GM12878 (cell line): Measurements from ENCODE around the gene TRPM1. TPM values are rescaled to one million over a fixed set of nuclear protein-coding genes. Genes with fewer than 3 reads are reported as not detected.

Experiments
- ATAC-seq: fragments of 200-7000 bp; cut with Tn5 transposase; 3 replicates; pipeline ENCODE4 v1.9.1; 2020; ENCODE audit warnings: mild to moderate bottlenecking, moderate library complexity
- BruUV-seq: library from RNA; stranded (reverse); fragments of 400-500 nt; replicated peaks from 2 replicates; lab custom pipeline; 2021; lab: Mats Ljungman, UMichigan
- CTCF ChIA-PET: fragments of 300-600 bp; sonication (Branson Sonifier 250); formaldehyde crosslinking; extraction: SDS; loops from one replicate; lab custom pipeline; 2021; ENCODE audit warnings: inconsistent platforms; lab: Yijun Ruan, JAX
- POLR2A ChIA-PET: fragments of 350-600 bp; formaldehyde crosslinking; extraction: SDS; loops from one replicate; lab custom pipeline; 2021; ENCODE audit warnings: inconsistent platforms; lab: Charles Lee
- RAD21 ChIA-PET: fragments of 300-600 bp; sonication (Branson Sonifier 250); formaldehyde crosslinking; loops from one replicate; lab custom pipeline; 2023; ENCODE audit warnings: antibody characterized with exemption; ENCODE audit not compliant: unreplicated experiment; lab: Charles Lee
- SMC1A ChIA-PET: fragments of 300-600 bp; sonication (Branson Sonifier 250); formaldehyde crosslinking; loops from one replicate; lab custom pipeline; 2023; ENCODE audit not compliant: unreplicated experiment, uncharacterized antibody; lab: Charles Lee
- DNase-seq: peaks from one replicate; pipeline ENCODE4 v3.0.0-alpha.2; 2011; ENCODE audit warnings: low read depth, low spot score
- FAIRE-seq: peaks from 3 replicates; lab custom pipeline; 2011; peaks lifted over from hg19 to GRCh38; lab: Jason Lieb, UNC
- H2AFZ ChIP-seq: 2 replicates; pipeline ENCODE4 v1.6.0; 2011; ENCODE audit warnings: low read depth, low read length, control low read depth; ENCODE audit not compliant: control insufficient read depth
- H3K27ac ChIP-seq: 2 replicates; pipeline ENCODE4 v1.5.1; 2011; ENCODE audit warnings: control low read depth; ENCODE audit not compliant: control insufficient read depth, insufficient read depth
- H3K27me3 ChIP-seq, 2 experiments: replicated peaks in 1 of 2; 2 replicates each; pipeline versions ENCODE4 v1.6.0 to v1.6.1; 2011; ENCODE audit warnings: low read length in 1 of 2; ENCODE audit not compliant: control insufficient read depth in 2 of 2, insufficient read depth in 2 of 2
- H3K36me3 ChIP-seq, 2 experiments: 2 replicates each; pipeline ENCODE4 v1.5.1; 2011; ENCODE audit warnings: low read length in 1 of 2; ENCODE audit not compliant: control insufficient read depth in 2 of 2, insufficient read depth in 2 of 2
- H3K4me1 ChIP-seq: 2 replicates; pipeline ENCODE4 v1.6.1; 2011; ENCODE audit warnings: mild to moderate bottlenecking, low read length, moderate library complexity, mixed read lengths; ENCODE audit not compliant: control insufficient read depth, insufficient read depth
- H3K4me2 ChIP-seq: 2 replicates; pipeline ENCODE4 v1.6.0; 2011; ENCODE audit warnings: control low read depth; ENCODE audit not compliant: control insufficient read depth, insufficient read depth
- H3K4me3 ChIP-seq: fragments of 200-600 bp; sonication (generic); 2 replicates; pipeline ENCODE4 v1.5.1; 2016
- H3K79me2 ChIP-seq: 2 replicates; pipeline ENCODE4 v1.6.0; 2011; ENCODE audit warnings: low read length; ENCODE audit not compliant: control insufficient read depth, insufficient read depth
- H3K9ac ChIP-seq: 2 replicates; pipeline ENCODE4 v1.8.0; 2011; ENCODE audit warnings: low read length, control low read depth, mixed read lengths; ENCODE audit not compliant: control insufficient read depth, insufficient read depth
- H3K9me3 ChIP-seq: replicated peaks from 3 replicates; pipeline ENCODE4 v1.5.1; 2011; ENCODE audit warnings: mild to moderate bottlenecking, low read length; ENCODE audit not compliant: control insufficient read depth, insufficient read depth
- H4K20me1 ChIP-seq: 2 replicates; pipeline ENCODE4 v1.6.0; 2011; ENCODE audit not compliant: control insufficient read depth, insufficient read depth
- IKZF1 ChIP-seq: fragments of 450-650 bp; conservative IDR thresholded peaks from 2 replicates; pipeline ENCODE4 v1.6.1; 2017; ENCODE audit warnings: antibody characterized with exemption, mild to moderate bottlenecking
- KAT2A ChIP-seq: conservative IDR thresholded peaks from 2 replicates; pipeline ENCODE4 v1.6.1; 2011; ENCODE audit warnings: low read depth, low read length; ENCODE audit not compliant: control insufficient read depth
- MTA2 ChIP-seq: fragments of 450-650 bp; IDR thresholded peaks from 2 replicates; pipeline ENCODE4 v1.6.1; 2016; ENCODE audit warnings: low read depth, mild to moderate bottlenecking, moderate library complexity
- MXI1 ChIP-seq: fragments of 150-350 bp; IDR thresholded peaks from 2 replicates; pipeline ENCODE4 v1.6.1; 2011; ENCODE audit warnings: low read depth, mild to moderate bottlenecking, inconsistent platforms, low read length, improper control_type of control experiment
- POU2F2 ChIP-seq: IDR thresholded peaks from 3 replicates; pipeline ENCODE4 v1.6.1; 2011; ENCODE audit warnings: low read depth, mild to moderate bottlenecking, low read length, borderline replicate concordance
- SMAD5 ChIP-seq: IDR thresholded peaks from 2 replicates; pipeline ENCODE4 v1.6.1; 2016; ENCODE audit warnings: antibody characterized with exemption, low read depth
- SMC3 ChIP-seq: IDR thresholded peaks from 2 replicates; pipeline ENCODE4 v1.6.1; 2011; ENCODE audit warnings: low read length, improper control_type of control experiment, borderline replicate concordance
- STAT1 ChIP-seq: fragments of 450-650 bp; conservative IDR thresholded peaks from 2 replicates; pipeline ENCODE4 v1.6.1; 2014; ENCODE audit warnings: antibody characterized with exemption, mild to moderate bottlenecking
- STAT3 ChIP-seq: IDR thresholded peaks from 2 replicates; pipeline ENCODE4 v1.6.1; 2011; ENCODE audit warnings: low read depth, low read length, improper control_type of control experiment
- ZNF384 ChIP-seq: IDR thresholded peaks from 2 replicates; pipeline ENCODE4 v1.6.1; 2012; ENCODE audit warnings: low read depth, mild to moderate bottlenecking, low read length, improper control_type of control experiment, borderline replicate concordance
- WGBS: methylation state at CpG from one replicate; pipeline ENCODE4 v1.1.6; 2016; ENCODE audit warnings: low lambda C conversion rate; ENCODE audit not compliant: insufficient replicate concordance, insufficient coverage; ENCODE audit errors: missing lambda C conversion rate; 5-methylcytosine and 5-hydroxymethylcytosine counted together
- in situ Hi-C: fragments of 300-500 bp; cut with MboI; formaldehyde crosslinking; loops from 9 replicates; pipeline ENCODE4 v1.14.3; 2018; ENCODE audit warnings: mixed read lengths
- intact Hi-C: fragments of 100-400 bp; cut with micrococcal nuclease; formaldehyde crosslinking; loops from one replicate; pipeline ENCODE4 v1.14.2; 2022; ENCODE audit not compliant: unreplicated experiment
- polyA plus RNA-seq, 11 experiments: library from polyadenylated mRNA; depleted of rRNA in 4 of 11; unstranded in 6 of 11; stranded (reverse) in 5 of 11; fragments of >200 nt; fragmentation: Nextera tagmentation in 4 of 11; fragmentation: Illumina TruSeq in 1 of 11; extraction: Ambion mirVana in 4 of 11; extraction: Trizol in 1 of 11; gene quantifications; 1 replicate in 1 of 11; 2 replicates in 10 of 11; pipeline versions ENCODE4 v1.2.1 to v1.2.3, GENCODE V29; 2011 to 2016; ENCODE audit warnings: inconsistent platforms in 2 of 11, missing spikeins in 2 of 11, low read depth in 1 of 11
- total RNA-seq, 4 experiments: library from RNA; depleted of rRNA in 3 of 4; stranded (reverse); fragments of >200 nt in 3 of 4; fragmentation: Illumina TruSeq in 1 of 4; extraction: Trizol in 1 of 4; gene quantifications; 2 replicates each; pipeline versions ENCODE4 v1.2.1 to v1.2.3, GENCODE V29; 2013 to 2021

Gene TRPM1
- total and polyA plus RNA-seq, 10 of the 15 experiments (the other 5 are each of a cell fraction or from before 2014, with no cell fraction given): 0.01 to 0.10 (median 0.05) TPM; not detected in 4

DNA sequence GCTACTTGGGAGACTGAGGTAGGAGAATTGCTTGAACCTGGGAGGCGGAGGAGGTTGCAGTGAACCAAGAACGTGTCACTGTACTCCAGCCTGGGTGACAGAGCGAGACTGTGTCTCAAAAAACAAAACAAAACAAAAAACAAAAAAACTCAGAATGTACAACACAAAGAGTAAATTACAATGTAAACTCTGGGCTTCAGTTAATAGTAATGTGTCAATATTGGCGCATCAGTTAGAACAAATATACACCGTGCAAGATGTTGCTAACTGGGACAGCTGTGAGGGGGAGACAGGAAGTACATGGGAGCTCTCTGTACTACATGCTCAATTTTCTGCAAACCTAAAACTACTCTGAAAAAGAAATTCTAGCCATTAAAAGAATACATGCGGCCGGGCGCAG is 23.5 kb upstream of the TRPM1 start (continued):
- TF ChIP-seq MTA2 (no peak), STAT1 (no peak), IKZF1 (no peak)

DNA sequence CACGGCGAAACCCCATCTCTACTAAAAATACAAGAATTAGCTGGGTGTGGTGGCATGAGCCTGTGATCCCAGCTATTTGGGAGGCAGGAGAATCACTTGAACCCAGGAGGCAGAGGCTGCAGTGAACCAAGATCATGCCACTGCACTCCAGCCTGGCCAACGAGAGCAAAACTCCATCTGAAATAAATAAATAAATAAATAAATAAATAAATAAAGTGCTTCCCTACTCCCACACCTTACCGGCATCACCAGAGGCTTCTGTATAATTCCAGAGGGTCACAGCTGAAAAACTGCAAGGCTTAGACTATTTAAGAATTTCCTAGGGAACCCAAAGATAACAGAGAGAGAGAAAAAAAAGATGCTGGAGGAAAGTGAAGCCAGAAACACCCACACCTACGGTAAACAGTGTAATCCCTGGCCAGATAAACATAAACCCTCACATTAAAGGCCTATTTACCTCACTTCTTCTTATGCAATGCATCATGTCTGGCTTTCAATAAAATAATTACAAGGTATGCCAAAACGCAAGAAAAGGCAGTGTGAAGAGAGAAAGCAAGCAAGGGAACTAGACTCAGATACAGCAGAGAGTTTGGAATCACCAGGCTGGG is 15.0 kb upstream of the TRPM1 start:
- WGBS: 70% methylated on average over 6 of the region's 6 CpGs
- ATAC-seq (no peak), FAIRE-seq (no peak), DNase-seq (no peak)
- H3K36me3 ChIP-seq: no peaks in the 10 kb centered on the region
- intact Hi-C loops: no loop called here
- POLR2A ChIA-PET: interaction anchor here (0.6 kb wide), 1 partner anchor 68 kb away, joined by 3 read pairs; no protein-coding TSS in a partner anchor
- no peak overlapping the region for H2AFZ ChIP-seq
- RAD21 ChIA-PET: no interaction called here
- H3K27me3 ChIP-seq: no peaks in the 10 kb centered on the region; a peak in 1 of 4 replicates
- H4K20me1 ChIP-seq: no peaks in the 10 kb centered on the region
- H3K9me3 ChIP-seq: no peaks in the 10 kb centered on the region; the same call in 1 of the 3 replicates
- in situ Hi-C loops: no loop called here
- TF ChIP-seq ZNF384 (no peak), MXI1 (no peak), SMC3 (no peak), POU2F2 (no peak), SMAD5 (no peak), KAT2A (no peak), STAT3 (no peak)
- no peaks in the 10 kb centered on the region for H3K79me2 ChIP-seq
- no TSS peak for BruUV-seq
- H3K4me3 ChIP-seq: no peak overlapping the region
- no peak overlapping the region for H3K27ac ChIP-seq
- CTCF ChIA-PET: interaction anchor here (2.2 kb wide), 1 partner anchor 12 kb away, joined by 7 read pairs; no protein-coding TSS in a partner anchor
- H3K9ac ChIP-seq: no peak overlapping the region
- H3K4me1 ChIP-seq: no peaks in the 10 kb centered on the region
- H3K4me2 ChIP-seq: no peak overlapping the region
- SMC1A ChIA-PET: interaction anchor here (0.7 to 1.6 kb wide), 3 partner anchors 11 to 222 kb away, joined by 3 to 5 read pairs (median 3); no protein-coding TSS in a partner anchor
